ENCODE results near the gene TEAD1. TPM values are rescaled to one million over a fixed set of nuclear protein-coding genes. Genes with fewer than 3 reads are reported as not detected.
A peak's percentile ranks its signal among the peaks of the same experiment; 100 is the strongest.

The TEAD1 gene
- total and polyA plus RNA-seq, 2 experiments from 2014 or later = 24.5 to 103 TPM

- no peak for TF ChIP-seq ZNF331 (CRISPR knock-in tag; IDR thresholded peaks at IDR 0.05; ENCODE audit: low read depth)
- TF ChIP-seq POLR2AphosphoS5 (IDR thresholded peaks at IDR 0.05; ENCODE audit: low read depth) = no peak
- no peak for TF ChIP-seq ZNF462 (CRISPR knock-in tag; IDR thresholded peaks at IDR 0.05)
Measured at GRCh38 chr11:12829540-12830314, 155.5 kb downstream of the TEAD1 start (continued).

GRCh38 chr11:12831471-12832202, 157.4 kb downstream of the TEAD1 start:
- peaks cover 11% of the 10 kb centered on the region; the same call in 1 of the 2 replicates for H3F3A ChIP-seq (replicated peaks; ENCODE audit: low read depth)
- no peak overlapping the region for H3K27ac ChIP-seq (ENCODE audit: low read depth)
- H3K4me3 Mint-ChIP-seq = no peak overlapping the region; the same call in 2 of the 3 replicates
- no peak for TF ChIP-seq STAT1 (IDR thresholded peaks at IDR 0.05; ENCODE audit: unreplicated experiment)
- TF ChIP-seq REST (IDR thresholded peaks at IDR 0.05; ENCODE audit: unreplicated experiment) = no peak
- no peak for TF ChIP-seq EZH2 (IDR thresholded peaks at IDR 0.05; ENCODE audit: low read depth, unreplicated experiment)
- no peak for TF ChIP-seq ZNF114 (CRISPR knock-in tag; IDR thresholded peaks at IDR 0.05)
- TF ChIP-seq EZH2phosphoT487 (IDR thresholded peaks at IDR 0.05; ENCODE audit: unreplicated experiment) = no peak
- no peak for TF ChIP-seq CREB1 (CRISPR knock-in tag; IDR thresholded peaks at IDR 0.05; ENCODE audit: low read depth)
- H3K4me3 ChIP-seq = no peak overlapping the region
- H3K36me3 Mint-ChIP-seq (ENCODE audit: low read depth) = peaks cover 12% of the 10 kb centered on the region; the same call in 2 of the 3 replicates
- no peaks in the 10 kb centered on the region for H3K27me3 ChIP-seq (ENCODE audit: insufficient read depth)
- H3K9me2 ChIP-seq (ENCODE audit: insufficient read depth) = no peaks in the 10 kb centered on the region
- no peaks in the 10 kb centered on the region for H3K9me3 Mint-ChIP-seq
- H3K27me3 Mint-ChIP-seq (ENCODE audit: insufficient read depth, low read depth, poor library complexity) = peaks cover 8% of the 10 kb centered on the region
- H3K4me1 Mint-ChIP-seq = peaks cover 66% of the 10 kb centered on the region
- H4K20me1 ChIP-seq (replicated peaks; ENCODE audit: insufficient read depth) = no peaks in the 10 kb centered on the region
- no peak overlapping the region for H3K4me2 ChIP-seq
- no peak for DNase-seq (ENCODE audit: low spot score)
- H2AFZ ChIP-seq = no peak overlapping the region
- H3K36me3 ChIP-seq (ENCODE audit: insufficient read depth) = no peaks in the 10 kb centered on the region
- peak overlapping the region; percentile 86; the same call in 1 of the 2 replicates for H3K27ac Mint-ChIP-seq
- ATAC-seq = no peak
- H3K4me1 ChIP-seq (ENCODE audit: insufficient read depth) = peaks cover 61% of the 10 kb centered on the region
- peaks cover 84% of the 10 kb centered on the region for H3K79me2 ChIP-seq (replicated peaks; ENCODE audit: insufficient read depth)
